GM10248 (cell line): ENCODE results near the gene SH3GL2.

Experiments used
- CTCF ChIA-PET: fragments of 300-600 bp; sonication (Branson Sonifier 250); formaldehyde crosslinking; extraction: SDS; loops from one replicate; lab custom pipeline; 2021; ENCODE audit warnings: antibody characterized with exemption; lab: Yijun Ruan, JAX
- POLR2A ChIA-PET: fragments of 350-650 bp; sonication (Branson Sonifier 250); formaldehyde crosslinking; extraction: SDS; loops from one replicate; lab custom pipeline; 2020; ENCODE audit warnings: antibody characterized with exemption; lab: Yijun Ruan, JAX
- DNase-seq: peaks from one replicate; pipeline ENCODE4 v3.0.0; 2012; ENCODE audit errors: extremely low spot score
- CTCF ChIP-seq: IDR thresholded peaks from 2 replicates; pipeline ENCODE4 v1.5.1; 2012; ENCODE audit warnings: mild to moderate bottlenecking, low read depth; ENCODE audit errors: extremely low read depth, missing control alignments, control extremely low read depth

Gene SH3GL2

GRCh38 chr9:17694336-17694735 lies 115.5 kb downstream of the SH3GL2 start:
- POLR2A ChIA-PET, result no interaction called here

GRCh38 chr9:17695482-17695881 lies 116.6 kb downstream of the SH3GL2 start:
- TF ChIP-seq CTCF, result no peak
- DNase-seq, result no peak
- CTCF ChIA-PET, result interaction anchor here (0.8 to 1.4 kb wide), 2 partner anchors 10 to 12 kb away, joined by 3 read pairs; no protein-coding TSS in a partner anchor
- POLR2A ChIA-PET, result no interaction called here

More at GRCh38 chr9:17694336-17694735, 115.5 kb downstream of the SH3GL2 start:
- DNase-seq, result no peak
- CTCF ChIA-PET, result no interaction called here
- TF ChIP-seq CTCF, result no peak

- no peak for TF ChIP-seq CTCF
- no peak for DNase-seq
- CTCF ChIA-PET, result interaction anchor here (1.7 kb wide), 1 partner anchor 15 kb away, joined by 3 read pairs; no protein-coding TSS in a partner anchor
- POLR2A ChIA-PET, result no interaction called here
These were observed 120.9 kb downstream of the SH3GL2 start for GRCh38 chr9:17699615-17700330.

GRCh38 chr9:17706347-17706746 lies 127.5 kb downstream of the SH3GL2 start:
- ChIA-PET POLR2A (no interaction called here), CTCF (interaction anchor here (1.3 kb wide), 1 partner anchor 11 kb away, joined by 3 read pairs; no protein-coding TSS in a partner anchor)
- no peak for DNase-seq
- TF ChIP-seq CTCF, result no peak

- TF ChIP-seq CTCF, result no peak
- ChIA-PET POLR2A (no interaction called here), CTCF (no interaction called here)
- no peak for DNase-seq
These were observed 140.2 kb downstream of the SH3GL2 start for GRCh38 chr9:17719053-17719452.

- ChIA-PET POLR2A (no interaction called here), CTCF (no interaction called here)
- no peak for TF ChIP-seq CTCF
- no peak for DNase-seq
These were observed 143.1 kb downstream of the SH3GL2 start for GRCh38 chr9:17721954-17722353.
